Uterus (tissue), 4 donors: ENCODE data around the gene ZNF3. TPM values are rescaled to one million over a fixed set of nuclear protein-coding genes. Genes with fewer than 3 reads are reported as not detected.
A peak's percentile ranks its signal among the peaks of the same experiment; 100 is the strongest.

Experiments
- DNase-seq, 2 donors: peaks; one replicate each; pipeline ENCODE4 v3.0.0-alpha.2; 2019 to 2020
- H3K27ac ChIP-seq, 2 donors: fragments of 200-600 bp; sonication (generic); 1 replicate in 1 of 2; 2 replicates in 1 of 2; pipeline ENCODE4 v1.5.1; 2016 to 2018
- H3K27me3 ChIP-seq, 2 donors: fragments of 200-600 bp; sonication (generic); one replicate each; pipeline ENCODE4 v1.5.1; 2018 to 2019; ENCODE audit warnings: control low read depth in 1 of 2
- H3K36me3 ChIP-seq, 2 donors: fragments of 200-600 bp; sonication (generic); one replicate each; pipeline ENCODE4 v1.5.1; 2019; ENCODE audit warnings: control low read depth in 1 of 2
- H3K4me1 ChIP-seq, 2 donors: fragments of 200-600 bp; sonication (generic); one replicate each; pipeline ENCODE4 v1.5.1; 2018 to 2019; ENCODE audit warnings: control low read depth in 1 of 2
- H3K4me3 ChIP-seq, 2 donors: fragments of 200-600 bp; sonication (generic); 1 replicate in 1 of 2; 2 replicates in 1 of 2; pipeline ENCODE4 v1.5.1; 2018 to 2019; ENCODE audit warnings: mild to moderate bottlenecking in 1 of 2
- H3K9me3 ChIP-seq, 2 donors: fragments of 200-600 bp; sonication (generic); one replicate each; pipeline ENCODE4 v1.5.1; 2019; ENCODE audit warnings: control low read depth in 1 of 2
- CTCF ChIP-seq, 4 experiments: fragments of 200-600 bp in 2 of 4; fragments of 450-650 bp in 2 of 4; sonication (generic) in 2 of 4; IDR thresholded peaks; one replicate each; pipeline ENCODE4 v1.5.1; 2016 to 2019; ENCODE audit warnings: antibody characterized with exemption in 4 of 4, mild to moderate bottlenecking in 2 of 4, moderate library complexity in 1 of 4
- POLR2A ChIP-seq, 2 donors: fragments of 450-650 bp; IDR thresholded peaks; one replicate each; pipeline ENCODE4 v1.6.1; 2016; ENCODE audit warnings: antibody characterized with exemption in 2 of 2, mild to moderate bottlenecking in 1 of 2, moderate library complexity in 1 of 2
- intact Hi-C: fragments of 100-400 bp; cut with DNase I; formaldehyde crosslinking; loops from one replicate; pipeline ENCODE4 v1.15.1; 2023; ENCODE audit warnings: low total_unique reads
- total RNA-seq, 4 donors: library from RNA; depleted of rRNA in 3 of 4; stranded (reverse); fragments of >200 nt in 3 of 4; gene quantifications; one replicate each; pipeline versions ENCODE4 v1.1.0 to v1.2.4, GENCODE V29; 2014 to 2023
- donor health status: DM: yes; HTN: yes; CAD: no.

Gene ZNF3
- total RNA-seq, 4 donors from 2014 or later, result 10.9 to 69.4 (median 50.3) TPM

- Histone ChIP-seq H3K4me3 (peak within 1 kb of the TSS; percentile 72 to 84), H3K36me3 (no peaks in the 10 kb centered on the region), H3K9me3 (no peaks in the 10 kb centered on the region), H3K4me1 (peaks cover 0 to 17% of the 10 kb centered on the region in 2 donors), H3K27me3 (no peaks in the 10 kb centered on the region), H3K27ac (peak within 1 kb of the TSS; percentile 92 to 96)
- intact Hi-C loops, result no loop called here
- peak; percentile 98 to 99 for DNase-seq
- TF ChIP-seq POLR2A (IDR thresholded peaks at IDR 0.05) (peak; percentile 13 to 48), CTCF (IDR thresholded peaks at IDR 0.05) (peak in 1 of 4 experiments; percentile 31)
Measured at GRCh38 chr7:100101016-100101862, 19.7 kb upstream of the ZNF3 start, which contains the start of the genes AP4M1 and MCM7. Gene AP4M1 (plus strand): TSS chr7:100101643. CDS start chr7:100101715, 72 bp downstream. Gene MCM7 (minus strand): TSS chr7:100101397. CDS start chr7:100101294, 103 bp downstream.

- peak; percentile 92 to 93 for DNase-seq
- H3K27me3 ChIP-seq, result no peaks in the 10 kb centered on the region
- H3K4me3 ChIP-seq, result peak overlapping the region; percentile 72 to 84
- H3K36me3 ChIP-seq, result no peaks in the 10 kb centered on the region
- TF ChIP-seq CTCF (IDR thresholded peaks at IDR 0.05) (peak in 1 of 4 experiments; percentile 42), POLR2A (IDR thresholded peaks at IDR 0.05) (peak in 1 of 2 donors; percentile 54)
- H3K4me1 ChIP-seq, result peaks cover 0 to 17% of the 10 kb centered on the region in 2 donors
- H3K27ac ChIP-seq, result peak overlapping the region; percentile 87 to 96
- intact Hi-C loops, result no loop called here
- H3K9me3 ChIP-seq, result no peaks in the 10 kb centered on the region
Measured at GRCh38 chr7:100100420-100101015, 19.0 kb upstream of the ZNF3 start.

GRCh38 chr7:100099452-100099851 lies 17.9 kb upstream of the ZNF3 start:
- H3K9me3 ChIP-seq, result no peaks in the 10 kb centered on the region
- peak overlapping the region in 1 of 2 donors; percentile 84 for H3K4me3 ChIP-seq
- no peaks in the 10 kb centered on the region for H3K36me3 ChIP-seq
- H3K27ac ChIP-seq, result peak overlapping the region in 1 of 2 donors; percentile 87
- TF ChIP-seq CTCF (IDR thresholded peaks at IDR 0.05) (no peak), POLR2A (IDR thresholded peaks at IDR 0.05) (no peak)
- no peaks in the 10 kb centered on the region for H3K27me3 ChIP-seq
- intact Hi-C loops, result no loop called here
- peaks cover 0 to 17% of the 10 kb centered on the region in 2 donors for H3K4me1 ChIP-seq
- no peak for DNase-seq

GRCh38 chr7:100098913-100099312 lies 17.4 kb upstream of the ZNF3 start:
- H3K4me3 ChIP-seq, result no peak overlapping the region
- TF ChIP-seq CTCF (IDR thresholded peaks at IDR 0.05) (no peak), POLR2A (IDR thresholded peaks at IDR 0.05) (no peak)
- H3K36me3 ChIP-seq, result no peaks in the 10 kb centered on the region

GRCh38 chr7:100095704-100096103 lies 14.2 kb upstream of the ZNF3 start:
- TF ChIP-seq POLR2A (IDR thresholded peaks at IDR 0.05) (no peak), CTCF (IDR thresholded peaks at IDR 0.05) (no peak)
- Histone ChIP-seq H3K36me3 (no peaks in the 10 kb centered on the region), H3K27me3 (no peaks in the 10 kb centered on the region), H3K4me1 (peaks cover 0 to 12% of the 10 kb centered on the region in 2 donors), H3K4me3 (no peak overlapping the region), H3K9me3 (no peaks in the 10 kb centered on the region), H3K27ac (no peak overlapping the region)
- no peak for DNase-seq
- intact Hi-C loops, result no loop called here

More at GRCh38 chr7:100098913-100099312, 17.4 kb upstream of the ZNF3 start:
- Histone ChIP-seq H3K27ac (no peak overlapping the region), H3K27me3 (no peaks in the 10 kb centered on the region), H3K4me1 (peaks cover 0 to 17% of the 10 kb centered on the region in 2 donors), H3K9me3 (no peaks in the 10 kb centered on the region)
- no peak for DNase-seq
- intact Hi-C loops, result no loop called here
